ENCODE measurements around the gene SOX3. TPM values are rescaled to one million over a fixed set of nuclear protein-coding genes. Genes with fewer than 3 reads are reported as not detected.

The SOX3 gene
- total and polyA plus RNA-seq, 4 donors: not detected

DNA sequence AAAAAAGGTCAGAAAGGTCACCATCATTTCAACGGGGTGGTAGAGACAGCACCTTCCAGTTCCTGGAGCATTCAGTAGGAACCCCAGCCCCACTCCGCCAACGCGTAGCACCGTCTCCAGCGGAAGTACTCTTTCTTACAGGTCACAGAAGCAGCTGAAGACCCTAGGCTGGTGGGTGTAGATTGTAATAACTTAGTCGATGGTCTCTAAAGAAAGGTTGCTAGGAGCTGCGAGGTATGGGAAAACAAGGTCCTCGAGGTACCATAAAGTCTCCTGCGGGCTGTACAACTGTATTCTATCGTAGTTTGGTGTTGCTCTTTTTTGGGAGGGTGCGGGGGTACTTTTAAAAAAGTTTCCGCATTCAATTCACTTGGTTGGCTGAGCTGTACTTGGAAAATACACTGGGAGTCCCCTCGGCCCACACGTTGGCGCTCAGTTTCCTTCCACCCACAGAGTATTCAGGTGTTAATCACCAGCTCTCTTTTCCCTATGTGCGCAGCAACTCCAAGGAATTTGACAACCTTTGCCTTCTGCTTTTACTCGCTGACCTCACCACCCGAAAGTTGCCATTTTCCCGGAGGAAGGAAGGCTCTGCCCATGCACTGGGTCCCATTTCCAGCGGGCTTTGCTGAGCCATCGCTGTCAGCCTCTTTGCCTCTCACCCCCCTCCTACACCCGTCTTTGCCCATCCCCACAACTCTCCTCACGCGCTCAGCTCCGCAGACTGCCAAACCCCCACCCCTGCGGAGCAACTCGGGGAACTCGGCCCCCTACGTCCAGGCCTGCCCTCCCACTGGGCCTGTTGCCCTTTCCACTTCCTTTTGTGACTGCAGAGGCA lies 4.8 kb upstream of the SOX3 start:
- WGBS: 11% methylated on average over 30 of the region's 30 CpGs
- peaks cover 0 to 8% (median 2%) of the 10 kb centered on the region in 4 donors for H3K4me1 ChIP-seq (ENCODE audit: control insufficient read depth in 4 of 4, insufficient read depth in 4 of 4, low read length in 3 of 4)
- peaks cover 0 to 17% (median 0%) of the 10 kb centered on the region in 4 donors for H3K27me3 ChIP-seq (ENCODE audit: control insufficient read depth in 4 of 4, insufficient read depth in 4 of 4, low read length in 3 of 4)
- no peaks in the 10 kb centered on the region for H3K36me3 ChIP-seq (ENCODE audit: control insufficient read depth in 4 of 4, insufficient read depth in 3 of 4, low read depth in 1 of 4, low read length in 3 of 4)
- H3K9me3 ChIP-seq (ENCODE audit: control insufficient read depth in 4 of 4, low read length in 3 of 4): peaks cover 0 to 3% (median 0%) of the 10 kb centered on the region in 4 donors
- H3K4me3 ChIP-seq (ENCODE audit: low read depth in 1 of 3, low read length in 3 of 3): no peak overlapping the region
- no peak overlapping the region for H3K27ac ChIP-seq (ENCODE audit: low read depth in 1 of 2, low read length in 2 of 2)
- no peak overlapping the region for H3K9ac ChIP-seq (ENCODE audit: low read depth in 1 of 2, low read length in 2 of 2)
- TF ChIP-seq ATF3 (IDR thresholded peaks at IDR 0.05): no peak
- DNase-seq (ENCODE audit: low spot score): no peak

DNA sequence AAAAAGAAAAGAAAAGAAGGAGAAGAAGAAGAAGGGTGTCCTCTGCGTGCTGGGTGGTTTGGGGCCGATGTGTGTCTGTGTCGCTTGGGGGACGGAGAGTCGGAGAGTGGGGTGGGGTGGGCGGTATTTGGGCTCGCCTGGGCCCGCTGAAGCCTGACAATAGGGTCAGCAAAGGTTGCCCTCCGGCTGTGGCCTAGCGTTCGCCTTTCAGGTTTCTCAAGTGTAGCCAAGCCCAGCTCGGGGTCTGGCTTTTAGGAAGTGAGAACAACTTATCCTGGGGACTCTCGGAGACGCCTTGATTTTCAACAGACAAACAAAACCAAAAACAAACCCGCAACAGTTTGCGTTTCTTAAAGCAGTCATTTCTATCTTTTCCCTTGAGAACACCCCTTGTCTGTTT lies 4.1 kb upstream of the SOX3 start:
- TF ChIP-seq RAD21 (IDR thresholded peaks at IDR 0.05) (no peak), REST (IDR thresholded peaks at IDR 0.05) (no peak), GABPA (IDR thresholded peaks at IDR 0.05 in 1 of 2, conservative IDR thresholded peaks at IDR 0.05 in 1 of 2) (no peak), YY1 (IDR thresholded peaks at IDR 0.05) (no peak), HNF4A (conservative IDR thresholded peaks at IDR 0.05) (no peak), SP1 (IDR thresholded peaks at IDR 0.05) (no peak), NR2F2 (IDR thresholded peaks at IDR 0.05) (no peak), TAF1 (conservative IDR thresholded peaks at IDR 0.05) (no peak), RXRA (IDR thresholded peaks at IDR 0.05) (no peak), ATF3 (IDR thresholded peaks at IDR 0.05) (no peak)
- TF ChIP-seq, protein P1, sequence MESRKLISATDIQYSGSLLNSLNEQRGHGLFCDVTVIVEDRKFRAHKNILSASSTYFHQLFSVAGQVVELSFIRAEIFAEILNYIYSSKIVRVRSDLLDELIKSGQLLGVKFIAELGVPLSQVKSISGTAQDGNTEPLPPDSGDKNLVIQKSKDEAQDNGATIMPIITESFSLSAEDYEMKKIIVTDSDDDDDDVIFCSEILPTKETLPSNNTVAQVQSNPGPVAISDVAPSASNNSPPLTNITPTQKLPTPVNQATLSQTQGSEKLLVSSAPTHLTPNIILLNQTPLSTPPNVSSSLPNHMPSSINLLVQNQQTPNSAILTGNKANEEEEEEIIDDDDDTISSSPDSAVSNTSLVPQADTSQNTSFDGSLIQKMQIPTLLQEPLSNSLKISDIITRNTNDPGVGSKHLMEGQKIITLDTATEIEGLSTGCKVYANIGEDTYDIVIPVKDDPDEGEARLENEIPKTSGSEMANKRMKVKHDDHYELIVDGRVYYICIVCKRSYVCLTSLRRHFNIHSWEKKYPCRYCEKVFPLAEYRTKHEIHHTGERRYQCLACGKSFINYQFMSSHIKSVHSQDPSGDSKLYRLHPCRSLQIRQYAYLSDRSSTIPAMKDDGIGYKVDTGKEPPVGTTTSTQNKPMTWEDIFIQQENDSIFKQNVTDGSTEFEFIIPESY (IDR thresholded peaks at IDR 0.05): no peak
- Histone ChIP-seq H3K9me3 (ENCODE audit: control insufficient read depth in 4 of 4, low read length in 3 of 4) (peaks cover 0 to 3% (median 0%) of the 10 kb centered on the region in 4 donors), H3K27ac (ENCODE audit: low read depth in 1 of 2, low read length in 2 of 2) (no peak overlapping the region), H3K4me1 (ENCODE audit: control insufficient read depth in 4 of 4, insufficient read depth in 4 of 4, low read length in 3 of 4) (peaks cover 3 to 10% (median 7%) of the 10 kb centered on the region in 4 donors), H3K36me3 (ENCODE audit: control insufficient read depth in 4 of 4, insufficient read depth in 3 of 4, low read depth in 1 of 4, low read length in 3 of 4) (no peaks in the 10 kb centered on the region), H3K4me3 (ENCODE audit: low read depth in 1 of 3, low read length in 3 of 3) (no peak overlapping the region), H3K9ac (ENCODE audit: low read depth in 1 of 2, low read length in 2 of 2) (no peak overlapping the region), H3K27me3 (ENCODE audit: control insufficient read depth in 4 of 4, insufficient read depth in 4 of 4, low read length in 3 of 4) (peaks cover 0 to 17% (median 0%) of the 10 kb centered on the region in 4 donors)
- DNase-seq (ENCODE audit: low spot score): no peak
- WGBS: 7% methylated on average over 16 of the region's 16 CpGs
